OCI-LY7 (cell line): ENCODE results near the gene CPNE1. TPM values are rescaled to one million over a fixed set of nuclear protein-coding genes. Genes with fewer than 3 reads are reported as not detected.
A peak's percentile ranks its signal among the peaks of the same experiment; 100 is the strongest.

Source experiments
- BruUV-seq: library from RNA; stranded (reverse); fragments of 400-500 nt; replicated peaks from 2 replicates; lab custom pipeline; 2021; lab: Mats Ljungman, UMichigan
- CTCF ChIA-PET: fragments of 300-600 bp; sonication (Branson Sonifier 250); formaldehyde crosslinking; loops from one replicate; lab custom pipeline; 2022; ENCODE audit warnings: antibody characterized with exemption; ENCODE audit not compliant: unreplicated experiment; lab: Charles Lee
- POLR2A ChIA-PET: fragments of 300-600 bp; sonication (Branson Sonifier 250); formaldehyde crosslinking; loops from one replicate; lab custom pipeline; 2022; ENCODE audit warnings: antibody characterized with exemption; lab: Charles Lee
- DNase-seq: peaks from one replicate; pipeline ENCODE4 v3.0.0-alpha.2; 2015; ENCODE audit warnings: low spot score
- H2AFZ ChIP-seq: fragments of 200-600 bp; sonication (generic), shearing (Covaris generic); 2 replicates; pipeline ENCODE4 v1.6.1; 2014; ENCODE audit warnings: mild to moderate bottlenecking, antibody characterized with exemption, low read length, moderate library complexity
- H3K27ac ChIP-seq: fragments of 200-600 bp; sonication (generic); 2 replicates; pipeline ENCODE4 v1.5.1; 2014; ENCODE audit warnings: mixed run types, low read depth, mild to moderate bottlenecking, moderate library complexity, low read length, inconsistent platforms; ENCODE audit not compliant: poor library complexity, severe bottlenecking
- H3K36me3 ChIP-seq: fragments of 200-600 bp; sonication (generic); 2 replicates; pipeline ENCODE4 v1.6.1; 2014; ENCODE audit warnings: mild to moderate bottlenecking, antibody characterized with exemption, low read length, moderate library complexity, mixed read lengths; ENCODE audit not compliant: insufficient read depth
- H3K4me1 ChIP-seq: fragments of 200-600 bp; sonication (generic); 2 replicates; pipeline ENCODE4 v1.5.1; 2014; ENCODE audit warnings: mild to moderate bottlenecking, low read length; ENCODE audit not compliant: insufficient read depth, poor library complexity, severe bottlenecking
- H3K4me2 ChIP-seq: fragments of 200-600 bp; sonication (generic); 2 replicates; pipeline ENCODE4 v1.6.1; 2014; ENCODE audit warnings: mild to moderate bottlenecking, low read length
- H3K4me3 ChIP-seq: fragments of 200-600 bp; sonication (generic); 2 replicates; pipeline ENCODE4 v1.5.1; 2014; ENCODE audit warnings: mild to moderate bottlenecking, low read depth, low read length; ENCODE audit not compliant: poor library complexity, severe bottlenecking
- H3K79me2 ChIP-seq: fragments of 200-600 bp; sonication (generic); 2 replicates; pipeline ENCODE4 v1.6.1; 2016; ENCODE audit warnings: low read depth, mild to moderate bottlenecking, low read length, moderate library complexity, mixed read lengths; ENCODE audit not compliant: insufficient read depth
- H3K9me2 ChIP-seq: fragments of 200-600 bp; sonication (generic); 2 replicates; pipeline ENCODE4 v1.6.1; 2016; ENCODE audit warnings: mild to moderate bottlenecking, low read length, mixed read lengths; ENCODE audit not compliant: insufficient read depth
- H3K9me3 ChIP-seq: fragments of 200-600 bp; sonication (generic); 2 replicates; pipeline ENCODE4 v1.6.1; 2014; ENCODE audit warnings: mild to moderate bottlenecking, mixed run types, low read length, mixed read lengths
- H4K20me1 ChIP-seq: fragments of 200-600 bp; sonication (generic); 2 replicates; pipeline ENCODE4 v1.6.1; 2014; ENCODE audit warnings: mild to moderate bottlenecking, antibody characterized with exemption, low read length, moderate library complexity, mixed read lengths; ENCODE audit not compliant: insufficient read depth
- EZH2phosphoT487 ChIP-seq: fragments of 200-600 bp; sonication (generic); IDR thresholded peaks from 2 replicates; pipeline ENCODE4 v1.6.1; 2018; ENCODE audit warnings: low read depth, borderline replicate concordance, mild to moderate bottlenecking, mixed run types, antibody characterized with exemption, low read length, moderate library complexity, mixed read lengths
- intact Hi-C: fragments of 100-400 bp; cut with micrococcal nuclease; formaldehyde crosslinking; loops from one replicate; pipeline ENCODE4 v1.10.0; 2022; ENCODE audit not compliant: unreplicated experiment
- total RNA-seq, 2 experiments: library from RNA; depleted of rRNA in 1 of 2; stranded (reverse); fragments of >200 nt in 1 of 2; shearing (Covaris generic) in 1 of 2; gene quantifications; 2 replicates each; pipeline ENCODE4 v1.2.3, GENCODE V29; 2014 to 2022
- TF ChIP-seq, protein P1 (sequence below): fragments of 200-600 bp; sonication (generic); conservative IDR thresholded peaks from 2 replicates; pipeline ENCODE4 v1.5.1; 2014; ENCODE audit warnings: mild to moderate bottlenecking, antibody characterized with exemption, low read length, moderate library complexity, mixed read lengths

The CPNE1 gene
- total RNA-seq, 2 experiments from 2014 or later: 83.3 to 202 TPM

DNA sequence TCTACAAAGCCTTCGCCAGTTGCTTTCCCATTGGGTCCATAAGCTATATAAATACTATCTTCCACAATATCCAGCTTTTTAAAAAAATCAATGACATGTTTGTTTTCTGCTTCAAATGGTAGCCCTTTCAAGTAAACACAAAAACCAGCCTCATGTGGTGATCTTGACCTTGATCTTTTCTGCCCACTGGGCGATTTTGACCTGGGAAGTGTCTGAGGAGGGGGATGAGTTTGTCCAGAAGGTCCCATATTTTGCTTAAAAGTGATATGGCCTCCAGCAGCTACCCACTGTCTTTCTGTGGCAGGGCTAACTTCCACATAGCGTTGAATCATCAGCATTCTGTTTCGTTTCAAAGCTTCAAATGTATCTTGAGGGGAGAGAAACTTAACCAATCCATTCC lies 10.8 kb downstream of the CPNE1 start:
- peaks cover 97% of the 10 kb centered on the region for H3K36me3 ChIP-seq
- no TSS peak for BruUV-seq
- POLR2A ChIA-PET: no interaction called here

DNA sequence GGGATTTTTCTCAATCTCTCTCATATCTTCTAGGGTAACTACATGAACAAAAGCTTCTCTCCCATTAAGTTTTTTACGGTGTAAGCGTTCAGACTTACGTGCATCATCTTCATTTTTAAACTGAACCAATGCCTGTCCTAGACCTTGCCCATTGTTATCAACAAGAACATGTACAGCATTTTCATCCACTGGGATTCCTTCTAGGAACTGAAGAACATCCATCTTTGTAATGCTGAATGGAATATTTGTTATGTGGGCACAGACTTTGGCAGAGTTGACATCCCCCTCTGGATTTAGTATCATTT lies 11.3 kb downstream of the CPNE1 start:
- TF ChIP-seq EZH2phosphoT487: no peak
- TF ChIP-seq, protein P1, sequence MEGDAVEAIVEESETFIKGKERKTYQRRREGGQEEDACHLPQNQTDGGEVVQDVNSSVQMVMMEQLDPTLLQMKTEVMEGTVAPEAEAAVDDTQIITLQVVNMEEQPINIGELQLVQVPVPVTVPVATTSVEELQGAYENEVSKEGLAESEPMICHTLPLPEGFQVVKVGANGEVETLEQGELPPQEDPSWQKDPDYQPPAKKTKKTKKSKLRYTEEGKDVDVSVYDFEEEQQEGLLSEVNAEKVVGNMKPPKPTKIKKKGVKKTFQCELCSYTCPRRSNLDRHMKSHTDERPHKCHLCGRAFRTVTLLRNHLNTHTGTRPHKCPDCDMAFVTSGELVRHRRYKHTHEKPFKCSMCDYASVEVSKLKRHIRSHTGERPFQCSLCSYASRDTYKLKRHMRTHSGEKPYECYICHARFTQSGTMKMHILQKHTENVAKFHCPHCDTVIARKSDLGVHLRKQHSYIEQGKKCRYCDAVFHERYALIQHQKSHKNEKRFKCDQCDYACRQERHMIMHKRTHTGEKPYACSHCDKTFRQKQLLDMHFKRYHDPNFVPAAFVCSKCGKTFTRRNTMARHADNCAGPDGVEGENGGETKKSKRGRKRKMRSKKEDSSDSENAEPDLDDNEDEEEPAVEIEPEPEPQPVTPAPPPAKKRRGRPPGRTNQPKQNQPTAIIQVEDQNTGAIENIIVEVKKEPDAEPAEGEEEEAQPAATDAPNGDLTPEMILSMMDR: no peak
- no peak overlapping the region for H3K4me3 ChIP-seq
- POLR2A ChIA-PET: no interaction called here
- H3K9me2 ChIP-seq: no peaks in the 10 kb centered on the region
- no peak overlapping the region for H3K27ac ChIP-seq
- CTCF ChIA-PET: no interaction called here
- no peaks in the 10 kb centered on the region for H3K9me3 ChIP-seq
- BruUV-seq: TSS peak; percentile 13
- peaks cover 8% of the 10 kb centered on the region for H3K4me1 ChIP-seq
- no peak overlapping the region for H3K4me2 ChIP-seq
- DNase-seq: no peak
- no peak overlapping the region for H2AFZ ChIP-seq
- peaks cover 31% of the 10 kb centered on the region for H4K20me1 ChIP-seq
- H3K36me3 ChIP-seq: peaks cover 97% of the 10 kb centered on the region
- intact Hi-C loops: no loop called here
- peaks cover 100% of the 10 kb centered on the region for H3K79me2 ChIP-seq

More for the DNA sequence above, 10.8 kb downstream of the CPNE1 start:
- no peaks in the 10 kb centered on the region for H3K9me2 ChIP-seq
- intact Hi-C loops: no loop called here
- no peak overlapping the region for H3K27ac ChIP-seq
- H3K4me1 ChIP-seq: peaks cover 9% of the 10 kb centered on the region
- H3K9me3 ChIP-seq: no peaks in the 10 kb centered on the region
- H3K4me2 ChIP-seq: no peak overlapping the region
- peaks cover 100% of the 10 kb centered on the region for H3K79me2 ChIP-seq
- no peak for DNase-seq
- no peak overlapping the region for H3K4me3 ChIP-seq
- no peak for TF ChIP-seq EZH2phosphoT487
- TF ChIP-seq, protein P1: no peak
- H4K20me1 ChIP-seq: peaks cover 32% of the 10 kb centered on the region
- no peak overlapping the region for H2AFZ ChIP-seq
- CTCF ChIA-PET: no interaction called here

DNA sequence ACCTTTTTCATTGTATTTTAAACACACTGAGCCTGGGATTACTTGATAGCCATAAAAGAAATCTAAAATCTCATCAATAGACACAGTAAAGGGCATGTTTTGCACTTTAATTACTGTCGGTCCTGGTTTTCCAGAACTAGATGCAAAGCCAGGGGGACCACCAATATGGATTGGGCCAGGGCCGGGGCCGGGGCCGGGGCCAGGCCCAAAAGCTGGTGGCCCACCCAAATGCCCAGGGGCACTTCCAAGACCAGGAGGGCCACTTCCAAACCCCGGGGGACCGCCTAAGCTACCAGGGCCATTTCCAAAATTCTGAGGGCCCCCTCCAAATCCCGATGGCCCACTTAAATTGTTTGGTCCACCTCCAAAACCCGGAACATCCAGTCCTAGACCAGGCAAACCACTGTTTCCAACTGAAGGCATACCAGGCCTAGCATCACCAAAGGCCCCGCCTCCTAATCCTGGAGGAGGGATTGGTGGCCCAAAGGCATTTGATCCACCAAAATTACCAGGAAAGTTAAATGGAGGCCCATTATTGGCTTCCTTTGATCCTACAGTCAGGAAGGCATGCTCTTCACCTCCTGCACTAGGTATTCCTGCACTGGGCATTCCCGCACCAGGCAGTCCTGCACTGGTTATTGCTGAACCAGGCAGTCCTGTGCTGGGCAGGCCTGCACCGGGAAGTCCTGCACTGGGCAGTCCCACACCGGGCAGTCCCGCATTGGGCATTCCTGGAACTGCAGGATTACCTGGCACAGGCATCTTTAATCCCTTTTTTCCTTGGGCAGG lies 11.9 kb downstream of the CPNE1 start:
- peaks cover 98% of the 10 kb centered on the region for H3K36me3 ChIP-seq
- H4K20me1 ChIP-seq: peaks cover 27% of the 10 kb centered on the region
- H3K9me3 ChIP-seq: no peaks in the 10 kb centered on the region
- no peak overlapping the region for H3K4me3 ChIP-seq
- POLR2A ChIA-PET: interaction anchor here (1.2 kb wide), 1 partner anchor 8 kb away, joined by 4 read pairs; no protein-coding TSS in a partner anchor
- peaks cover 98% of the 10 kb centered on the region for H3K79me2 ChIP-seq
- H3K4me2 ChIP-seq: no peak overlapping the region
- no peak for DNase-seq
- no peaks in the 10 kb centered on the region for H3K9me2 ChIP-seq
- intact Hi-C loops: no loop called here
- H2AFZ ChIP-seq: no peak overlapping the region
- H3K4me1 ChIP-seq: peaks cover 8% of the 10 kb centered on the region
- no peak overlapping the region for H3K27ac ChIP-seq
- TF ChIP-seq EZH2phosphoT487: no peak
- TF ChIP-seq, protein P1: no peak
- CTCF ChIA-PET: no interaction called here
- BruUV-seq: no TSS peak
